ENCODE measurements around the gene PRKN.

The PRKN gene

GRCh38 chr6:162237331-162237730, 490.2 kb downstream of the PRKN start:
- no peak for DNase-seq (ENCODE audit: low spot score)

DNA sequence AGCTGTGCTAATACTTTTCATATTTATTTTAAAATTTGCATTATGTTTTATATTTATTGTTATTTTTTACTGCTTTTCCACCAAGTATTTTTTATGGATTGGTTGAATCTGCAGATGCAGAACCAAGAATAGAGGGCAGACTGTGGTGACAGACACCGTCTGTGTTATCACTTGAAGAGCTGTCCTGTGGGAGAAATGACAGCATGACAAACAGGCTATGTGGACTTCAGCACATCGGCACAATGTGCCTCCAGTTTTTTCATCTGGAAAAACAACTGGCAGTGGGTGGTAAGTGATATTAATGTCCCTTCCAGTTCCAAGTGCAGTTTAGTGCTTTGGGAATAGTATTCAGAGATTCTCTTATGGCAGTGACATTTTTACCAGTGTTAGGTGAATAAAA, 492.9 kb downstream of the PRKN start:
- no peak for DNase-seq (ENCODE audit: low spot score)

- no peak for DNase-seq (ENCODE audit: low spot score)
These were observed 497.3 kb downstream of the PRKN start for GRCh38 chr6:162230147-162230752.

DNA sequence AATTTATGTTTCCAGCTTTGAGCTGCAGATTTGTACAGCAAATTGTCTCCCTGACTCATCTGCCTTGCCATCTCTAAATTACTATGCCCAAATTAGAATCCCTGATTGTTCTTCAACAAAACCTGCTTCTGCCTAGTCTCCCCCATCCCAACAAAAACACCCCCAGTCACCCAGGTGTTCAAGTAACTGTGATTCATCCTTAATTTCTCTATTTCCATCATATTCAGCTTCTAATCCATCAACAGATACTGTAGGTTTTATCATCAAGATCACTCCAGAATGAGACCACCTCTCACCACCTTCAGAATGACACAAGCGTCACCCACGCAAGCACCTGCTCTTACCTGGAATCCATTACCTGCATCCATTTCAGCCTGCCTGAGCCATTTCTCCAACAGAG, 498.5 kb downstream of the PRKN start:
- DNase-seq (ENCODE audit: low spot score), result no peak

GRCh38 chr6:162226803-162227202, 500.8 kb downstream of the PRKN start:
- no peak for DNase-seq (ENCODE audit: low spot score)

- no peak for DNase-seq (ENCODE audit: low spot score)
These were observed 505.0 kb downstream of the PRKN start for GRCh38 chr6:162222521-162222920.

DNA sequence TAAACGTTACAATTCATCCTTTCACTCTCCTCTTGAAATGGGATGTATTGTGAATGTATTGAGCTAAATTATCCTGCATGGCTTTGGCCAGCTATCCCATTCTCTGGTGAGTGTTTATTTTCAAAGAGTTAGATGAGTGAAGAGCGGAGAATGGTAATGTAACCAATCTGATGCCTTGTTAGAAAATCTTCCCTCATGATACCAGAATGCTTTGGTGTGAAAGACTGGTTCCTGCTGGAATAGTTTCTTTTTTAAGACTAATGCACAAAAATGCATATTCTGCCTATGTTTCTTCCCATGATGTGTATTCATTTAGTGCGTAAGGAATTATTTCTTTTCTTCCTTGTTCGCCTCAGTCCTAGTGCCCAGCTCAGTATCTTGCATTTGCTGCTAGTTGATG, 506.7 kb downstream of the PRKN start:
- no peak for DNase-seq (ENCODE audit: low spot score)

DNA sequence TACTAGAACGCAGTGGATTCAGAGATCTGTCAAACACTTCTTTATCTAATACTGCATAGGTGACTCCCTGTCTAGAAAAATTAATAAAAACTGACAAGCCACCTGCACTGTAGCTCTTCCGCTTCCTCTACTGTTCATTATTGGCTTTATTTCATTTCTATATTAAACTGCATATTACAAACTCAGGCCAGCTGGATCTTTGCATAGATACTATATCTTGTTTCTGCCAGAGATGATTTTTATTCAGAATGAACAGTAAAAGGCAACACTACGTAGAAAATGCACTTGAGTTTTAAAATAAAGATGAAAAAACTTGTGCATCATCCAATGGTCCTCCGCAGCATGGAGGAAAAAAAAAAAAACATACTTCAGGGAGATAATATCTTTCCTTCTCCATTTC, 508.3 kb downstream of the PRKN start:
- DNase-seq (ENCODE audit: low spot score), result no peak

DNA sequence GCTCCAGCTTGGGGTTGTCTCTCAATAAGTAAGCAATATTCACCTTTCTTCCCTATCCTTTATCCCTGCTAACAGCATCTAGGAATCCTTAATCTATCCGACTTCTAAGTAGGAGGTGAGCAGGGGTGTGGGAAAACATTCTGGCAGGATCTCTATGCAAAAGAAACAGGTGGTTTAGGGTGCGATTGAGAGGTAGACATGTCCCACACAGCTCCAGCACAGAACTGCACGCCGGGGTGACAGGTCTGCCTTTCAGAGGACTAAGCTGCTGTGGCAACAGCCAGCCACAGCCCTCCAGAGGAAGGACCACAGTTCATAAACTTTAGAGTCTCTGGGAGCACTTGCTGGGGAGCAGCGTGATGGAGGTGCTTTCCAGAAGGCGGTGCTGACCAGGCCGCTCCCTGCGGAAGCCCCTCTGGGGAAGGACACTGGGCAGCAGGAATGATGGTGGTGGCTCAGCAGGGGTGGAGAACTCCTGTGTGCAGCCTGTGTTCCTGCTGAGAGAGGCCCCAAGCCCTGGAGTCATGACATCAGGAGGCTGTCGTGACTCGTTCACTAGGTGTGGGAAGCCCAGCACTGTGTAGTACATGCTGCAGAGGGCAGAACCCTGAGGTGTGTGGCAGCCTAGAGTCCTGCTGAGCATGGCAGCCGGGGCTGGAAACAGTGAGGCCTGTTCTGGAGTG, 509.6 kb downstream of the PRKN start:
- no peak for DNase-seq (ENCODE audit: low spot score)

DNA sequence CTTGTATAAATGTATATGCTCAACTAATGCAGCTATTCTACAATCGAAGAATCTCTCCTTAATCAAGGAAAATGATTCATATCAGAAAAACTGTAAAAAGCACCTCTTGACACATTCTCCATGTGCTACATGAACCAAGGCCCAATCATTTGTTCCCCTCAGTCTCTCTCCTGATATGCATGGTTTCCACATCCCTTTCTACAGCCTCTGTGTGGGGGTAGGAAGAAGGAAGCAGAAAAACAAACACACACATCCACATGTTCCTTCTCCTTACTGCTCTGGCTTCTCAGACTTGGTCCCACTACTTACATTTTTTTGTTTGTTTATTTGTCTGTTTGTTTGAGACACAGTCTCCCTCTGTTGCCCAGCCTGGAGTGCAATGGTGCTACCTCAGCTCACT, 510.5 kb downstream of the PRKN start:
- DNase-seq (ENCODE audit: low spot score), result no peak

DNA sequence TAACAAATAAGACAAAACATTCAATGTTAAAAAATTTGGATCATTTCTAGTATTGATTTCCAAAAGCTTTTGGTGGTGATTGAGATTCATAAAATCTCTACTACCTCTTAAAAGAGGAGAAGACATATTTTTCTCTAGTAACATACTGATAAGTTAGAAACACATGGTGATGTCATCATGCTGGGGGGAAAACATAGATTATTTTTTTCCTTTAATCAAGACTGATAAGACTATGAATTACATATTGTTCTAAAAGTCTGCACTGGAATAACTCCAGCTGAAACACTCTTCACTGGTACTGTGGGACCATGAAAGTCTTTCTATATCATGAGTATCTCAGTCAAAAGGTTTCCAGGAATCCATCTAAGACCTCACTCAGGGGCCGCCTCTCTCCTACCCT, 515.8 kb downstream of the PRKN start:
- no peak for DNase-seq (ENCODE audit: low spot score)

DNA sequence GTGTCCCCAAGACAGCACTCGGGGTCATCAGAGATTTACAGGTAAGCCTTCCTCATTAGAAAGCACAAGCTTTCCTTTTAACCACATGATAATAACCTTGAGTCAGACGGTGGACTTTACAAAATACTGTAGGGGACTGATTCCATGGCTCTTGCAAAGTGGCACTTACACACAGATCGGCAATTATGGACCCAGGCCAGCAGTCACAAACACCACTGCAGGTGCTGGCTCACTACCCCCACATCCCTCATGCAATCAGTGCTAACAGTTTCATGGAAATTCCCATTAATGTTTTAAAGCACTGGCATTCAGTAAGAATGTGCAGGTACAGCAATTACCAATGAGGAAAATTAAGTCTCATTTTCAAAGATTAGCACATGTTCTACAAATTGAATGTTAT, 516.5 kb downstream of the PRKN start:
- no peak for DNase-seq (ENCODE audit: low spot score)

DNA sequence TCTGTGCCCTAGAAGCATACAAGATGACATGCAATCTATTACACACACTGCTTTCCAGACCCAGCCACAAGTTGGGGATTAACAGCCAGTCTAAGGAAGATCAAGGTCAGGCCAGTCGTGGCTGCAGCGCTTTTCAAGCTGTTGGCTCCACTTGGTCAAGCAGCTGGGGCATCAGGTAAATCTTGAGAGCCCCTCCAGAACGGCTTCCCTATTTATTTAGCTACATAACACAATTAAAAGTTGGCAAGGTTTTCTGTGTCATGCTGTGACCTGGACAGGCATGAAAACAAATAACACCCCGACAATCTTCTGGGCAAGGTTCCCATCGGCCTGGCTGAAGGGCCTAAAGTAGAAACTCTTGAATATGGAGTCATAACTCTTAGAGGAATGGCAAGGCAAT, 524.3 kb downstream of the PRKN start:
- no peak for DNase-seq (ENCODE audit: low spot score)

DNA sequence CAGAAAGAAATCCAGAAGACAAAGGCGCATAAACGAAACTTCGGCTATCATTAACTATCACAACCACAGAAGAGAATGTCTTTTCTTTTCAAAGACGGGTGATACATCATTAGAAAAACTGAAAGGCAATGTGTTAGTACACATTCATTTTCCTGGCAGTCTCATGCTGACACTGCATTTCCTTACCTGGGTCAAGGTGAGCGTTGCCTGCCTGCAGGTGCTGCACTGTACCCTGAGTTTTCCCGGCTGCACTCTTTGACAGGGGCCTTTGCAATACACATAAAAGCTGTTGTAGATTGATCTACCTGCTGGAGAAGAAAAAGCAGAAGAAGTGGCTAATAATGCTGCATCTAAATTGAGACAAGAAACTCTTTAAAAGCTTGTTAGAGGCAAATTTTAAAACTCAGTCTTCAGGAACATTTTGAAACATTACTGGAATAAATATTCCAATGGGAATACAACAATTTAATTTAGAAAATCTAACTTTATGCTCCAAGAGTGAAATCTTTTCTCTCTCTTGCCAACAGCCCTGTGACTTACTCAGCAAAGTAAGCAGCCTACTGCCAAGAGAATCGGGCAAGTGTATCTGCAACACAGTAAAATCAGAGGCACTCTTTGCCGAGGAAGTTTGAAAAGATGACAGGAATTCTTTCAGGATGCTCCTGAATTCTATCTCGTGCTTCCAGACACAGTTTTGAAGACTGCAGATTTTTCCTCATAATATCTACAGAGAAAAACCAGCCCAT, 526.4 kb downstream of the PRKN start:
- no peak for DNase-seq (ENCODE audit: low spot score)

- DNase-seq (ENCODE audit: low spot score), result no peak
These were observed 527.5 kb downstream of the PRKN start for GRCh38 chr6:162200041-162200440.

DNA sequence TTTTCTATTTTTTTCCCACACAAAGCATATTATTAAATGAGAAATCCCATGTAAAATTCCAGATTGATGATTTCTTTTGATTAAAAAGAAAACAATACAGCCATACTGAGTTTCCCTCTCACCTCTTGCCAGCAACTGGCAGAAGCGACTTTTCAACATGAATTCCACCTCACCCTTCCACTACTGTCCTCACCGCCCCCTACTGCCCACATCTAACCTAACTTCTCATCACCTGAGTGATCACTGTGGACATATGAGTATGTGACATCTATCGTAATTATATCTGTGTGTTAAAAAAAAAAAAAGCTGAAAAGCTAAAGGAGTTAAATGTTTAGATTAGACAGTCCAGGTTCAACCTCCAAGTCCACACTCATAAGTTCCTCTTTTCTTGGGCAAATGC, 528.6 kb downstream of the PRKN start:
- no peak for DNase-seq (ENCODE audit: low spot score)

DNA sequence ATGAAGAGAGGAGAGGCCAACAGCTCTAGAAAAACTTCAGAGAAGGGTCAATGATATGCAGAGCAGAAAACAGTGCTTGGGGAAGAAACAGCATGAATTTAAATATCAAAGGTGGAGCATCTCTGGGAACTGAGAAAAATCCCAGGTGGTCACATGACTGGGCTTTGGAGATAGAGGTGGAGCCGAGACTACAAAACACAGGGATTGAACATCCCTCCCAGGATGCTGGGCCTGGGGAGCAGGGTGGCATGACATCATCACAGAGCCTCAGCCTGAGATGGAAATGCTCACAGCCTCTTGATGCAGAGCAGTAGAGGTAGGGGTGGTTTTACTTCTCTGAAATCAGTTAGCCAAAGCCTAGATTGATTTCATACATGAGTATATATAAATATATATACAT, 529.5 kb downstream of the PRKN start:
- no peak for DNase-seq (ENCODE audit: low spot score)

- DNase-seq (ENCODE audit: low spot score), result no peak
These were observed 532.1 kb downstream of the PRKN start for GRCh38 chr6:162195441-162195840.

- DNase-seq (ENCODE audit: low spot score), result no peak
These were observed 536.6 kb downstream of the PRKN start for GRCh38 chr6:162190981-162191380.

GRCh38 chr6:162187168-162187935, 540.2 kb downstream of the PRKN start:
- no peak for DNase-seq (ENCODE audit: low spot score)

- no peak for DNase-seq (ENCODE audit: low spot score)
These were observed 543.1 kb downstream of the PRKN start for GRCh38 chr6:162184465-162184864.

- no peak for DNase-seq (ENCODE audit: low spot score)
These were observed 545.7 kb downstream of the PRKN start for GRCh38 chr6:162181741-162182401.

Measured in NAMALWA (cell line).